Measurements from ENCODE around the gene DNAH3. TPM values are rescaled to one million over a fixed set of nuclear protein-coding genes. Genes with fewer than 3 reads are reported as not detected.

The DNAH3 gene
- total and polyA plus RNA-seq, 2 of the 13 experiments (the other 11 are each of a cell fraction or from before 2014, with no cell fraction given): 0.07 to 0.08 TPM

GRCh38 chr16:20899477-20900298 is 251.0 kb downstream of the DNAH3 start (continued):
- TF ChIP-seq ZNF609 (CRISPR knock-in tag; IDR thresholded peaks at IDR 0.05; ENCODE audit: borderline replicate concordance) (peak; percentile 80), NONO (IDR thresholded peaks at IDR 0.05) (no peak), NONO (CRISPR knock-in tag; conservative IDR thresholded peaks at IDR 0.05) (peak; percentile 46; the same call in 1 of the 2 replicates), ZBTB20 (CRISPR knock-in tag; IDR thresholded peaks at IDR 0.05; ENCODE audit: borderline replicate concordance, low read depth) (no peak), STAG1 (CRISPR knock-in tag; IDR thresholded peaks at IDR 0.05) (no peak; the same call in 1 of the 2 replicates), KMT2A (CRISPR knock-in tag; IDR thresholded peaks at IDR 0.05) (peak; percentile 47), HNF1A (IDR thresholded peaks at IDR 0.05; ENCODE audit: low read depth) (peak; percentile 99), HNF1A (CRISPR knock-in tag; IDR thresholded peaks at IDR 0.05; ENCODE audit: borderline replicate concordance) (peak; percentile 99), CSRNP1 (CRISPR knock-in tag; IDR thresholded peaks at IDR 0.05) (no peak), ZBTB46 (CRISPR knock-in tag; IDR thresholded peaks at IDR 0.05; ENCODE audit: borderline replicate concordance) (0 out of 2 replicates have a peak, but pooled peaks have one; percentile 53), CEBPG (CRISPR knock-in tag; IDR thresholded peaks at IDR 0.05) (peak; percentile 46)

Measured in HepG2 (cell line).